HG03460 (cell line): ENCODE data around the gene SKA1.

ENCODE experiments used
- ATAC-seq: cut with Tn5 transposase; IDR thresholded peaks from one replicate; pipeline ENCODE4 v1.9.1; 2021; ENCODE audit not compliant: unreplicated experiment

The SKA1 gene

GRCh38 chr18:50374753-50375391, at the start of gene SKA1:
Gene SKA1 (plus strand): TSS chr18:50375046. CDS start chr18:50375831, 785 bp downstream.
- ATAC-seq = peak; percentile 94

- no peak for ATAC-seq
These were observed 46.9 kb upstream of the SKA1 start for GRCh38 chr18:50327983-50328382.

DNA sequence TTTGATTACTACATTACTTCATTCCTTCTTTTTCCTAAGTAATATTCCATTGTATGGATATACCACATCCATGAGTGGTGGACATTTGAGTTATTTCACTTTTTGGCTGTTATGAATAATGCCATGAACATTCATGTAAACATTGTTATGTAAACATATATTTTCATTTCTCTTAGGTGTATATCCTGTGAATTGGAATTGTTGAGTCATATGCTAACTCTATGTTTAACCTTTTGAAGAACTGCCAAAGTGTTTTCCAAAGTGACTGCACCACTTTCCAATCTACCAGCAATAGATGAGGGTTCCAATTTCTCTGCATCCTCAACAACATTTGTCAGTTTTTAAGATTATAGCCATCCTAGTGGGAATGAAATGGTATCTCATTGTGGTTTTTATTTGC, 44.7 kb upstream of the SKA1 start:
- no peak for ATAC-seq

GRCh38 chr18:50331691-50332090, 43.2 kb upstream of the SKA1 start:
- no peak for ATAC-seq

DNA sequence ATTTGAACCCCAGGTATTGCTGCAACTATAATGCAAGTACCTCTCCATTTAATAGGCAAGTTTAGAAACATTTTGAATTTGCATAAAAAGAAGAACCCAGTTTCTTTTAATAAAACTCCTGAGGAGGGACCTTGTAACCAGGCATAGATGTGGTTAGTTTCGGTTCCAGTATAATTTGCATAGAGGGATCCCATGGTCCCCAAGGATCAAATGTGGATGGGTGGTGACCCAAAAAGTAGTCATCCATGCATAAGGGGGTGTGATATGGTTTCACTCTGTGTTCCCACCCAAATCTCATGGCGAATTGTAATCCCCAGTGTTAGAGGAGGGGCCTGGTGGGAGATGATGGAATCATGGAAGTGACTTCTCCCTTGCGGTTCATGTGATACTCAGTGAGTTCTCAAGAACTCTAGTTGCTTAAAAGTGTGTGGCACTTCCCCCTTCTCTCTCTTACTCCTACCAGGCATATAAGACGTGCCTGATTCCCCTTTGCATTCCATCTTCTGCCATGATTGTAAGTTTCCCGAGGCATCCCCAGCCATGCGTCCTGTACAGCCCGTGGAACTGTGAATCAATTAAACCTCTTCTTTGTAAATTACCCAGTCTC, 40.2 kb upstream of the SKA1 start:
- peak; percentile 79 for ATAC-seq

GRCh38 chr18:50338122-50338521, 36.7 kb upstream of the SKA1 start:
- ATAC-seq = no peak

- ATAC-seq = no peak
These were observed 36.1 kb upstream of the SKA1 start for GRCh38 chr18:50338715-50339114.

GRCh38 chr18:50340078-50340477, 34.8 kb upstream of the SKA1 start:
- no peak for ATAC-seq

GRCh38 chr18:50341443-50341842, 33.4 kb upstream of the SKA1 start:
- ATAC-seq = no peak

GRCh38 chr18:50350699-50351098, 24.1 kb upstream of the SKA1 start:
- ATAC-seq = no peak

DNA sequence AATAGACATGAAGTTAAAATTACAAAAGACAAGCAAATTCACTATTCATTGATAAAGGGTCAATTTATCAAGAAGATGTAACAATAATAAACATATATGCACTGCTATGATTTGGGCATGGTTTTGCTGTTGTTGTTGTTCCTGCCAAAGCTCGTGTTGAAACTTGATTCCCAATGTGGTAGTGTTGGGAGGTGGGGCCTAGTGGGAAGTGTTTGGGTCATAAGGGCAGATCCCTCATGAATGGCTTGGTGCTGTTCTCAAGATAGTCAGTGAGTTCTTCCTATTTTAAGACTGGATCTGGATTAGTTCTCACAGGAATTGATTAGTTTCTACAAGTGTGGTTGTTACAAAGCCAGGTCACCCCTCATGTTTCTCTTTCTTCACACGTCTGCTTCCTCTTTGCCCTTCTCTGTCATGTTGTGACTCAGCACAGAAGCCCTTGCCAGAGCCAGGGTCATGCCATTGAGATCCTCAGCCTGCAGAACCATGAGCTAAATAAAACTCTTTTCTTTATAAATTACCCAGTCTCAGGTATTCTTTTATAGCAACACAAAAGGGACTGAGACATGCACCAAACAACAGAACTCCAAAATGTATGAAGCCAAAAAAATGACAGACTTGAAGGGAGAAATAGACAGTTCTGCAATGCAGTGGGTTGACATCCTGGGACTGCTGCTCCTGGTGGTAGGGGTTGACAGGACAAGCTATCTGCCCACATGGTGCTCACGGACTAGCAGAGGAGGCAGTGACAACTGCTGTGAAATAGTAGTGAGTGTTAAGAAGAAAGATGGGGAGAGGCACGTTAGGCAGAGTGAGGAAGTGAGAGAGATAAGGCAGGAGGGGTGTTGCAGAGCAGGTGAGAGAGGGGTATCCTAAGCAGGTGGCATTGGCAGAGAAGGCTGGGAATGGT, 18.6 kb upstream of the SKA1 start:
- peak; percentile 76 for ATAC-seq

DNA sequence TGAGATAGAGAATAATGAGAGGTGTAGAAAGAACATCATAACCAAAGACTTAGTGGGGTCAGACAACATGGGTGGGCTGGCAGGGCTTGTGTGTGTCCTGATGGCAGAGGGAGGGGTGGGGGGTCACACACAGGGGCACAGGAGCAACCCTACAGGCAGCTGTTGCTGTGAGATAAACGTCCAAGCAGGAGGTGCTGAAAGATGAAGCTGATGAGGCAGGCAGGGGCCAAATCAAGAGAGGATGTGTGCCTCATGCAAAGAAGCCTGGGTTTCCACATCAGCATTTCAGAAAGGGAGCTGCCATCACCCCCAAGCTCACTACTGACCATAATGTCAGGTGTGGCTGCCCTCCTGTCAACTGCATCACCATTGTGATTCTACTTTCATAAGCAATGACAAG, 16.0 kb upstream of the SKA1 start:
- no peak for ATAC-seq

GRCh38 chr18:50359806-50360205, 15.0 kb upstream of the SKA1 start:
- ATAC-seq = no peak

DNA sequence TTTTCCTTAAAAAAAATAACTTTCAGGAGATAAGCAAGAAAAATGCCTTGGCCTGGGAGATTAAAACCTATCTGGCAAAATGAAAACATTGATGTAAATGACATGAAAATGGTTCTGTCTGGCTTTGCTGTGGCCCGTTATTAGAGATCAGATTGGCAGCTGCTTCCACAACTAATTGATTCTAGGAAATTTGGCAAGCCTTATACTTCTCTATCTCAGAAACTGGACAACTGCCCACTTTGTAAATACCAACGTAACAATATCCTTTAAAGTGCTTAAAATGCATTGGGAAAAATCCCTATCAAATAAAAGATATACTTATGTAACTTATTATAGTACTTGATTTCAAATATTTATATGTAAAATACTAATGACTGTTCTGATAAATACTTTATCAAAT, 14.2 kb upstream of the SKA1 start:
- ATAC-seq = no peak

DNA sequence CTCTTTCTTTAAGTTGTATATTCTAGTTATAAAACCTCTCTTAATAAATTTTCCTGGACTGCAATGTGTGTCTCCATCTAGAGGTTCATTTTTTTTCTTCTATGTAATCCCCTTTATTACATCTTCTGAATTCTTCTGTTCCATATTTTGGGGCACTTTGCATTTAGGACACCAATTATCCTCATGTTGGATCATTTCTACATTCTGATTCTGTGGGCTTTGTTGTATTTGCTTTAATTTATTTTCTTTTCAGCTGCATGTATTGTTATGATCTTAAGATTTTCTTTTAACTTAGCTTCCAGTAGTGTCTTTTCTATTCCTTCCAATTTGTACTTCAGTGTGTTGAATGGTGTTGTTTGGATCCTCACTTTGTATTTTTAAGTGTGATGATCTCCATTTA, 5.2 kb upstream of the SKA1 start:
- no peak for ATAC-seq

- ATAC-seq = no peak
These were observed 2.1 kb upstream of the SKA1 start for GRCh38 chr18:50372743-50373142.

DNA sequence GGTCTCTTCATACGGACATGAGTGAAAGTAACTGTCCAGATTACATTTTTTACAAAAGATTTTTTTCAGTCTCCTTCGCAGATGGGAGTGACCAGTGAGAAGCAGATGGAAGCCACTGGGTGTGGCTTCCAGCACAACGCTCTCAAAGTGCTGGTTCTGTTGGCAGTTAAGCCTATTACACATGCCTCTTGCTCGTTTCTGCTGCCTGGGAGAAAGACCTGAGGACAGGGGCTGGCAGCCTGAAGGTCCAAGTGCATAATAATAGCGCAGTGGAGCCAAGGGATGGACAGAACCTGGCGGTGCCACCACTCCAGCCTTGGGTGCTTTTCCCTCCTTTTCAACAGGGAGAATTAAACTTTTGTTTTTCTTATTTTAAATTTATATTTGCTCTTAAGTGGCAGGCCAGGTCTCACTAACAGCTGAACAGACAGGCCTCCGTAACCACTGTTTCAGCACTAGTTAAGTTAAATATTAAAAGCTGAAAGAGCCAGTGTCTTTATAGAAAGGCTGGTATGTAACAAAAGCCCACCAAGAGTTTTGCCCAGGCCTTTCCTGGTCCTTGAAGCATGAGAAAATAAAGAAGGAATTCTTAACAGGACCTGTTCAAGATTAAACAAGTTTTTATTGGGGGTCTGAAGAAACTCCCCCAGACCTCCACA, 1.2 kb upstream of the SKA1 start:
- no peak for ATAC-seq

GRCh38 chr18:50374220-50374752, 560 bp upstream of the SKA1 start:
- ATAC-seq = no peak

GRCh38 chr18:50377061-50377798, 2.4 kb downstream of the SKA1 start:
- ATAC-seq = no peak

- ATAC-seq = no peak
These were observed 14.1 kb downstream of the SKA1 start for GRCh38 chr18:50388988-50389387.

DNA sequence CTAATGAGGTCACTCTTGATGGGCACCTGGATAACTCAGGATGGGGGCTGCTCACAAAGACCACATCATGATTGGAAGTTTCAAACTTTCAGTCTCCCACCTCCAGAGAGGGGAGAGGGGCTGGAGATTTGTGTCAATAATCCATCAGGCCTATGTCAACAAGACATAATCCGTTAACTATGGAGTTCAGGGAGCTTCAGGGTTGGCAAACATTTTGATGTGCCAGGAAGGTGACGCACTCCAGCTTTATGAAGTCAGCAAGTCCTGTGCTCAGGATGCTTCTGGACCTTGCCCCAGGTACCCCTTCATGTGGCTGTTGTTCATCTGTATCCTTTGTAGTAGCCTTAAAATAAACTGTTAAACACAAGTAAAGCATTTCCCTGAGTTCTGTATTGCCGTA, 19.0 kb downstream of the SKA1 start:
- no peak for ATAC-seq
